GM12801 (cell line): ENCODE data around the gene RBM14.

Experiments
- TF ChIP-seq, protein P1 (sequence below): IDR thresholded peaks from one replicate; pipeline ENCODE4 v1.5.1; 2011; ENCODE audit warnings: control low read depth; ENCODE audit not compliant: insufficient read length; ENCODE audit errors: extremely low read depth

RBM14 gene

DNA sequence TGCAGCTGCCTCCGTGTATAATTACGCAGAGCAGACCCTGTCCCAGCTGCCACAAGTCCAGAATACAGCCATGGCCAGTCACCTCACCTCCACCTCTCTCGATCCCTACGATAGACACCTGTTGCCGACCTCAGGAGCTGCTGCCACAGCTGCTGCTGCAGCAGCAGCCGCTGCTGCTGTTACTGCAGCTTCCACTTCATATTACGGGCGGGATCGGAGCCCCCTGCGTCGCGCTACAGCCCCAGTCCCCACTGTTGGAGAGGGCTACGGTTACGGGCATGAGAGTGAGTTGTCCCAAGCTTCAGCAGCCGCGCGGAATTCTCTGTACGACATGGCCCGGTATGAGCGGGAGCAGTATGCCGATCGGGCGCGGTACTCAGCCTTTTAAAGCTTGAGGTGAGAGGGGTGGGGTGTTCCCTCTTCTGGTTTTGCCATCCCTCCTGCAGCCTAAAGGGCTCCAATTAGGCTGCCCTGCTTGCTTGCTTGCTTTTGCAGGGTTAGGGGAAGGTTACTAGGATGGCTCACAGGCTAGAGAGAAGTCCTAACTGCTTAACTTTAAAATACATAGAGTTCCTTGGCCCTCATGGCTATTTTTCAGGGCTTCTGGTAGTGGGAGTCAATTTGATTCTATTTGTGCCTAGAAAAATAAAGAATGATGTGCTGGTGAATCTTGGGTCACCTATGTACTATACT is 27.5 kb downstream of the RBM14 start:
- TF ChIP-seq, protein P1, sequence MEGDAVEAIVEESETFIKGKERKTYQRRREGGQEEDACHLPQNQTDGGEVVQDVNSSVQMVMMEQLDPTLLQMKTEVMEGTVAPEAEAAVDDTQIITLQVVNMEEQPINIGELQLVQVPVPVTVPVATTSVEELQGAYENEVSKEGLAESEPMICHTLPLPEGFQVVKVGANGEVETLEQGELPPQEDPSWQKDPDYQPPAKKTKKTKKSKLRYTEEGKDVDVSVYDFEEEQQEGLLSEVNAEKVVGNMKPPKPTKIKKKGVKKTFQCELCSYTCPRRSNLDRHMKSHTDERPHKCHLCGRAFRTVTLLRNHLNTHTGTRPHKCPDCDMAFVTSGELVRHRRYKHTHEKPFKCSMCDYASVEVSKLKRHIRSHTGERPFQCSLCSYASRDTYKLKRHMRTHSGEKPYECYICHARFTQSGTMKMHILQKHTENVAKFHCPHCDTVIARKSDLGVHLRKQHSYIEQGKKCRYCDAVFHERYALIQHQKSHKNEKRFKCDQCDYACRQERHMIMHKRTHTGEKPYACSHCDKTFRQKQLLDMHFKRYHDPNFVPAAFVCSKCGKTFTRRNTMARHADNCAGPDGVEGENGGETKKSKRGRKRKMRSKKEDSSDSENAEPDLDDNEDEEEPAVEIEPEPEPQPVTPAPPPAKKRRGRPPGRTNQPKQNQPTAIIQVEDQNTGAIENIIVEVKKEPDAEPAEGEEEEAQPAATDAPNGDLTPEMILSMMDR, result no peak

DNA sequence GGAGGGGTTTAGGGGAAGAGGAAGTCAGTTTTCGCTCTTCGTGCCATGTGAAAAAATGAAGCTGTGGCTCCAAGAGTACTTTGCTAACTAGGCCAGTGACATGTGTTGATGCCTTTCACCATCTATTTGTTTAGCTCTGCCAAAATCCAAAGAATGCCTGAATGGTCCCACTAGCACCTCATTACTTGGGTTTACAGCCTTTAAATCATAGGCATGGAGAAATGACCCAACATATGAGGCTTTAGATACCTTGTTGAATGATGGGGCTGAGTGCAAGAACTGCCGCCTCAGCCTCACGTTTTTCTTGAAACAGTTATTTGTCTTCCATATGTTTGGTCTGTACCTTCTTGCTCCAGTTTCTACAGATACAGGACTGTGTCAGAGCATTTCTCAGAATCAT is 30.4 kb downstream of the RBM14 start:
- TF ChIP-seq, protein P1, result no peak

DNA sequence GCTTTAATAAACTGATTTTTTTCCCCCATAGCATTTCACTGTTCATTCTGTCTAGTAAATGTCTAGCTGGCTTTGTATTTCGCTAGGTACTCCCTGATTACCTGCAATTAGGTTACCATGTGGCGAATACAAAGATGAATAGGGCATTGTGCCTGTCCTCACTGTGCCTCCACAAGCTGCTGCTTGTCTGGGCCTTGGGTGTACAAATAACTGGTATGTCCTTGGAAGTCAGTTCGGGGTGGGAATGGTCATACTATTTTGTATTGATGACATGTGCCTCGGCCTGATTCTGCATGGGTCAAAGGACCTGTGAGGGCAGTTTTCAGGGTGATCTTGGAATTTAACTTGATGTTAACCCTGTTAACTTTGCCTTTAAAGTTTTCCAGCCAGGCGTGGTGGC is 33.5 kb downstream of the RBM14 start:
- TF ChIP-seq, protein P1, result no peak

DNA sequence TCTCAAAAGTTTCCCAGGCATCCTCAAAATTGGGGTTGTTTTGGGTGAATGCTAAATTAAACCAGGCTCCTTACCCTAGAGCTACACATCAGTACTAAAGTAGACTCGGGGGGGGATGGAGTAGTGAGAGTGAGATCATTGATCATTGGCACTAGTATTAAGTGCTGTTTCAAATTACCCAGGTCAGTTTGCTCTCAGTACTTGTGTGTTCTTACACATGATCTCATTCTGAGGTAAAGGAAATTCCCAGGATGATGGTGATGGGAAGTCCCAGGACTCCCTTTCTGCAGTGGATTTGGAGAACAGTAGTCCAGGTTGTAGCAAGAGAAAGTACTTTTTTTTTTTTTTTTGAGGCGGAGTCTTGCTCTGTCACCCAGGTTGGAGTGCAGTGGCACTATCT is 34.6 kb downstream of the RBM14 start:
- TF ChIP-seq, protein P1, result no peak

DNA sequence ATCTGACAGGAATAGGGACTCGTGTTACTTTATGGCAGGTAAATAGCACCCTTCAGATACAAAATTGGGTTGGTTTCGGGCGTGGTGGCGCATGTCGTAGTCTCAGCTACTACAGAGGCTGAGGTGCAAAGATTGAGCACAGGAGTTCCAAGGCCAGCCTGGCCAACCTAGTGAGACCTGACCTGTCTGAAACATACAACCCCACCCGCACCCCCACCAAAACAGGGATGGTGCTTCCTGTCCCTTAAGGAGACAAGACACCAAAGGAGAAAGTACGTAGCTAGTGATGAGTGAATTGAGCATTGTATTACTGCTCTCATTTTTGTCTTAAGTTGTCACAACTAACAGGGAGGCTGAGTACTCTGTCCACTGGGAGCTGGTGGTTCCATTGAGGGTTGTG is 36.2 kb downstream of the RBM14 start:
- TF ChIP-seq, protein P1, result no peak

DNA sequence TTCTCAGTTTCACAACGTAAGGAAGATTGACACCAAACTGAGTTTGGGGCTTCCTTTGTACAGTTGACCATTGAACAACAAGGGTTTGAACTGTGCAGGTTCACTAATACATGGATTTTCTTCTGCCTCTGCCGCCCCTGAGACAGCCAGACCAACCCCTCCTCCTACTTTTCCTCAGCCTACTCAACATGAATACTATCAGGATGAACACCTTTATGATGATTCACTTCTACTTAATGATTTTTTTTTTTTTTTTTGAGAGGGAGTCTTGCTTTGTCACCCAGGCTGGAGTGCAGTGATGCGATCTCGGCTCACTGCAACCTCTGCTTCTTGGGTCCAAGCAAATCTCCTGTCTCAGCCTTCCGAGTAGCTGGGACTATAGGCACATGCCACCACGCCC is 36.7 kb downstream of the RBM14 start:
- TF ChIP-seq, protein P1, result no peak

DNA sequence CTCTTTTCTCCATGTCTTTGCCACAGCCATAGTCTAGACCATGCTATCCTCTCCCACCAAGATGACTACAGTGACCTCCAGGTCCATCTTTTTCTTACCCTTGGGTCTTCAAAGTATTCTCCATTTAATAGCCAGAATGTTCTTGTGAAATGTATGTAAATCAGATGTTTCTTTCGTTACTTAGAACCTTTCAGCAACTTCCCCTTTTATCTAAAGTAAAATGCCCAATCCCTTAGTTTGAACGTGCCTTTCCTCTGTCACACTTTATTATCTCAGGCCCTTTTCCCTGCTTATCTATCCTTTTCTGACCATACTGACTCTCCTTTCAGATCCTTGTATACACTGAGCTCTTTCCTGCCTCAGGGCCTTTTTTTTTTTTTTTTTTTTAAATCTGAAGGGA is 43.3 kb downstream of the RBM14 start:
- TF ChIP-seq, protein P1, result no peak
